Activated T-helper 2 cell treated with anti-CD3 and anti-CD28 coated beads, Interferon-gamma antibody, Interleukin-2, Interleukin-4, amounts not matched to agents 10 μg/mL and 5 μg/mL and 100 μg/mL, durations not matched to agents 14 hours and 24 hours and 36 hours (primary cell): ENCODE measurements around the gene AASS. TPM values are rescaled to one million over a fixed set of nuclear protein-coding genes. Genes with fewer than 3 reads are reported as not detected.
"Not testable (repeated sequence)": the region's sequence is repeated elsewhere in the genome, so short reads cannot be mapped to it uniquely, and the experiment has no call there.

Experiments used
- DNase-seq: peaks from one replicate; pipeline ENCODE4 v3.0.0; 2021; ENCODE audit warnings: low spot score
- H3K27ac Mint-ChIP-seq: one replicate; pipeline ENCODE4 v1.8.0; 2021; ENCODE audit warnings: mixed read lengths
- H3K27me3 Mint-ChIP-seq: one replicate; pipeline ENCODE4 v1.8.0; 2021; ENCODE audit warnings: low read depth, mixed read lengths
- H3K36me3 Mint-ChIP-seq: one replicate; pipeline ENCODE4 v1.8.0; 2021; ENCODE audit warnings: low read depth, mixed read lengths
- H3K4me1 Mint-ChIP-seq: one replicate; pipeline ENCODE4 v1.8.0; 2021; ENCODE audit warnings: low read depth, mixed read lengths
- H3K4me3 Mint-ChIP-seq: one replicate; pipeline ENCODE4 v1.8.0; 2021; ENCODE audit warnings: low read depth, mild to moderate bottlenecking, moderate library complexity, mixed read lengths
- H3K9me3 Mint-ChIP-seq: one replicate; pipeline ENCODE4 v1.8.0; 2021; ENCODE audit warnings: mixed read lengths
- intact Hi-C: fragments of 100-400 bp; cut with micrococcal nuclease; formaldehyde crosslinking; loops from one replicate; pipeline ENCODE4 v1.15.1; 2023
- total RNA-seq: library from RNA; stranded (reverse); gene quantifications from 2 replicates; pipeline ENCODE4 v1.2.3, GENCODE V29; 2022

The AASS gene
- total RNA-seq, result 1.3 and 2.2 TPM in 2 replicates

GRCh38 chr7:122143751-122144711, at the start of gene AASS:
Gene AASS (minus strand): TSS chr7:122144249. CDS start chr7:122133726, 10,523 bp downstream.
- H3K27me3 Mint-ChIP-seq, result peaks cover 26% of the 10 kb centered on the region
- intact Hi-C loops, result no loop called here
- DNase-seq, result peak; percentile 73
- peaks cover 10% of the 10 kb centered on the region for H3K4me1 Mint-ChIP-seq
- H3K9me3 Mint-ChIP-seq, result no peaks in the 10 kb centered on the region
- peak within 1 kb of the TSS; percentile 92 for H3K4me3 Mint-ChIP-seq
- no peak within 1 kb of the TSS for H3K27ac Mint-ChIP-seq
- H3K36me3 Mint-ChIP-seq, result no peaks in the 10 kb centered on the region

GRCh38 chr7:122188785-122189184, 44.7 kb upstream of the AASS start:
- Mint-ChIP-seq H3K4me3 (no peak overlapping the region), H3K36me3 (no peaks in the 10 kb centered on the region), H3K27ac (no peak overlapping the region), H3K4me1 (no peaks in the 10 kb centered on the region), H3K9me3 (no peaks in the 10 kb centered on the region), H3K27me3 (no peaks in the 10 kb centered on the region)
- intact Hi-C loops, result no loop called here
- DNase-seq, result no peak

GRCh38 chr7:122183106-122183505, 39.1 kb upstream of the AASS start:
- Mint-ChIP-seq H3K4me3 (no peak overlapping the region), H3K9me3 (no peaks in the 10 kb centered on the region), H3K27ac (no peak overlapping the region), H3K27me3 (no peaks in the 10 kb centered on the region), H3K4me1 (no peaks in the 10 kb centered on the region), H3K36me3 (no peaks in the 10 kb centered on the region)
- DNase-seq, result no peak
- intact Hi-C loops, result no loop called here

- no peaks in the 10 kb centered on the region for H3K27me3 Mint-ChIP-seq
- no peaks in the 10 kb centered on the region for H3K4me1 Mint-ChIP-seq
- intact Hi-C loops, result no loop called here
- H3K4me3 Mint-ChIP-seq, result no peak overlapping the region
- no peaks in the 10 kb centered on the region for H3K36me3 Mint-ChIP-seq
- H3K9me3 Mint-ChIP-seq, result no peaks in the 10 kb centered on the region
- H3K27ac Mint-ChIP-seq, result no peak overlapping the region
- DNase-seq, result no peak
Observed at GRCh38 chr7:122182081-122182480, 38.0 kb upstream of the AASS start.

- not testable (repeated sequence) for H3K9me3 Mint-ChIP-seq, H3K27ac Mint-ChIP-seq, H3K4me1 Mint-ChIP-seq
Observed at GRCh38 chr7:122172144-122172543, 28.1 kb upstream of the AASS start.

GRCh38 chr7:122166740-122167139, 22.7 kb upstream of the AASS start:
- no peaks in the 10 kb centered on the region for H3K36me3 Mint-ChIP-seq
- no peak overlapping the region for H3K4me3 Mint-ChIP-seq
- no peaks in the 10 kb centered on the region for H3K9me3 Mint-ChIP-seq
- no peak for DNase-seq
- intact Hi-C loops, result no loop called here
- H3K27ac Mint-ChIP-seq, result no peak overlapping the region
- no peaks in the 10 kb centered on the region for H3K4me1 Mint-ChIP-seq
- H3K27me3 Mint-ChIP-seq, result no peaks in the 10 kb centered on the region

More at GRCh38 chr7:122172144-122172543, 28.1 kb upstream of the AASS start:
- H3K4me3 Mint-ChIP-seq, intact Hi-C loops, H3K36me3 Mint-ChIP-seq, DNase-seq, H3K27me3 Mint-ChIP-seq: not testable (repeated sequence)

GRCh38 chr7:122166275-122166674, 22.2 kb upstream of the AASS start:
- Mint-ChIP-seq H3K4me3 (no peak overlapping the region), H3K4me1 (no peaks in the 10 kb centered on the region), H3K27me3 (no peaks in the 10 kb centered on the region), H3K36me3 (no peaks in the 10 kb centered on the region), H3K9me3 (no peaks in the 10 kb centered on the region), H3K27ac (no peak overlapping the region)
- intact Hi-C loops, result no loop called here
- no peak for DNase-seq

GRCh38 chr7:122161628-122162027, 17.6 kb upstream of the AASS start:
- Mint-ChIP-seq H3K4me3 (no peak overlapping the region), H3K27me3 (no peaks in the 10 kb centered on the region)
- intact Hi-C loops, result no loop called here

GRCh38 chr7:122155566-122155965, 11.5 kb upstream of the AASS start:
- Mint-ChIP-seq H3K27me3 (no peaks in the 10 kb centered on the region), H3K36me3 (no peaks in the 10 kb centered on the region), H3K27ac (no peak overlapping the region), H3K9me3 (no peaks in the 10 kb centered on the region), H3K4me1 (no peaks in the 10 kb centered on the region), H3K4me3 (no peak overlapping the region)
- intact Hi-C loops, result no loop called here
- no peak for DNase-seq

More at GRCh38 chr7:122161628-122162027, 17.6 kb upstream of the AASS start:
- Mint-ChIP-seq H3K36me3 (no peaks in the 10 kb centered on the region), H3K4me1 (no peaks in the 10 kb centered on the region), H3K9me3 (no peaks in the 10 kb centered on the region), H3K27ac (no peak overlapping the region)
- DNase-seq, result no peak

GRCh38 chr7:122148878-122149277, 4.8 kb upstream of the AASS start:
- Mint-ChIP-seq H3K27me3 (peaks cover 7% of the 10 kb centered on the region), H3K9me3 (no peaks in the 10 kb centered on the region), H3K27ac (no peak overlapping the region), H3K4me1 (peaks cover 6% of the 10 kb centered on the region), H3K4me3 (no peak overlapping the region), H3K36me3 (no peaks in the 10 kb centered on the region)
- intact Hi-C loops, result no loop called here
- DNase-seq, result no peak

GRCh38 chr7:122148081-122148480, 4.0 kb upstream of the AASS start:
- intact Hi-C loops, result no loop called here
- H3K27ac Mint-ChIP-seq, result no peak overlapping the region
- H3K27me3 Mint-ChIP-seq, result peaks cover 11% of the 10 kb centered on the region
- H3K9me3 Mint-ChIP-seq, result no peaks in the 10 kb centered on the region
- no peak overlapping the region for H3K4me3 Mint-ChIP-seq
- peaks cover 10% of the 10 kb centered on the region for H3K4me1 Mint-ChIP-seq
- H3K36me3 Mint-ChIP-seq, result no peaks in the 10 kb centered on the region
- no peak for DNase-seq

- peaks cover 10% of the 10 kb centered on the region for H3K4me1 Mint-ChIP-seq
- no peaks in the 10 kb centered on the region for H3K9me3 Mint-ChIP-seq
- H3K36me3 Mint-ChIP-seq, result no peaks in the 10 kb centered on the region
- H3K27ac Mint-ChIP-seq, result no peak overlapping the region
- no peak overlapping the region for H3K4me3 Mint-ChIP-seq
- intact Hi-C loops, result no loop called here
- peaks cover 26% of the 10 kb centered on the region for H3K27me3 Mint-ChIP-seq
- DNase-seq, result no peak
Observed at GRCh38 chr7:122145937-122146645, 2.0 kb upstream of the AASS start.

GRCh38 chr7:122143376-122143750, 686 bp downstream of the AASS start:
- H3K4me3 Mint-ChIP-seq, result peak overlapping the region; percentile 92
- peaks cover 10% of the 10 kb centered on the region for H3K4me1 Mint-ChIP-seq

More at GRCh38 chr7:122143376-122143750, 686 bp downstream of the AASS start:
- intact Hi-C loops, result no loop called here
- H3K27me3 Mint-ChIP-seq, result peaks cover 29% of the 10 kb centered on the region
- no peak for DNase-seq
- H3K27ac Mint-ChIP-seq, result no peak overlapping the region
- no peaks in the 10 kb centered on the region for H3K9me3 Mint-ChIP-seq
- no peaks in the 10 kb centered on the region for H3K36me3 Mint-ChIP-seq
